Measurements from ENCODE around the gene SGPP2.

DNA sequence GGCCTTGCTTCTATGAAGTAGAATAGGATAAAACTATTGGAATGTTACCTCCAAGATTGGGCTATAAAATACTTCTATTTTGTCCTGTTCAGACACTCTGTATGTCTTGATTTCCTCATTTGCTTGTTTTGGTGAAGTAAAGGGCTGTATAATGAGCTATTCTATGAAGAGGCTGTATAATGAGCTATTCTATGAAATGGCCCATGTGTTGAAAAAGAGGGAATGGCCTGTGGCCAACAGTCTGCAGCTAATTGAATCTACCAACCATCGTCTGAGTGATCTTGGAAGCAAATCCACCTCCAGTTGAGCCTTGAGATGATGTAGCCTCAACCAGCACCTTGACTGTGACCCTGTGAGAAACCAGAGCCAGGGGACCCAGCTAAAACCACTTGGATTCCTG, 3.8 kb upstream of the SGPP2 start:
- TF ChIP-seq, protein P1, sequence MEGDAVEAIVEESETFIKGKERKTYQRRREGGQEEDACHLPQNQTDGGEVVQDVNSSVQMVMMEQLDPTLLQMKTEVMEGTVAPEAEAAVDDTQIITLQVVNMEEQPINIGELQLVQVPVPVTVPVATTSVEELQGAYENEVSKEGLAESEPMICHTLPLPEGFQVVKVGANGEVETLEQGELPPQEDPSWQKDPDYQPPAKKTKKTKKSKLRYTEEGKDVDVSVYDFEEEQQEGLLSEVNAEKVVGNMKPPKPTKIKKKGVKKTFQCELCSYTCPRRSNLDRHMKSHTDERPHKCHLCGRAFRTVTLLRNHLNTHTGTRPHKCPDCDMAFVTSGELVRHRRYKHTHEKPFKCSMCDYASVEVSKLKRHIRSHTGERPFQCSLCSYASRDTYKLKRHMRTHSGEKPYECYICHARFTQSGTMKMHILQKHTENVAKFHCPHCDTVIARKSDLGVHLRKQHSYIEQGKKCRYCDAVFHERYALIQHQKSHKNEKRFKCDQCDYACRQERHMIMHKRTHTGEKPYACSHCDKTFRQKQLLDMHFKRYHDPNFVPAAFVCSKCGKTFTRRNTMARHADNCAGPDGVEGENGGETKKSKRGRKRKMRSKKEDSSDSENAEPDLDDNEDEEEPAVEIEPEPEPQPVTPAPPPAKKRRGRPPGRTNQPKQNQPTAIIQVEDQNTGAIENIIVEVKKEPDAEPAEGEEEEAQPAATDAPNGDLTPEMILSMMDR (conservative IDR thresholded peaks at IDR 0.05; ENCODE audit: low read length) = no peak
- TF ChIP-seq EZH2phosphoT487 (IDR thresholded peaks at IDR 0.05; ENCODE audit: borderline replicate concordance, low read depth, low read length) = no peak
